GM19099 (cell line): ENCODE data around the gene SMAD6.

Experiments
- POLR2A ChIP-seq: IDR thresholded peaks from 3 replicates; pipeline ENCODE4 v1.6.1; 2011; ENCODE audit warnings: low read depth; ENCODE audit not compliant: insufficient read length; ENCODE audit errors: extremely low read depth

The SMAD6 gene

DNA sequence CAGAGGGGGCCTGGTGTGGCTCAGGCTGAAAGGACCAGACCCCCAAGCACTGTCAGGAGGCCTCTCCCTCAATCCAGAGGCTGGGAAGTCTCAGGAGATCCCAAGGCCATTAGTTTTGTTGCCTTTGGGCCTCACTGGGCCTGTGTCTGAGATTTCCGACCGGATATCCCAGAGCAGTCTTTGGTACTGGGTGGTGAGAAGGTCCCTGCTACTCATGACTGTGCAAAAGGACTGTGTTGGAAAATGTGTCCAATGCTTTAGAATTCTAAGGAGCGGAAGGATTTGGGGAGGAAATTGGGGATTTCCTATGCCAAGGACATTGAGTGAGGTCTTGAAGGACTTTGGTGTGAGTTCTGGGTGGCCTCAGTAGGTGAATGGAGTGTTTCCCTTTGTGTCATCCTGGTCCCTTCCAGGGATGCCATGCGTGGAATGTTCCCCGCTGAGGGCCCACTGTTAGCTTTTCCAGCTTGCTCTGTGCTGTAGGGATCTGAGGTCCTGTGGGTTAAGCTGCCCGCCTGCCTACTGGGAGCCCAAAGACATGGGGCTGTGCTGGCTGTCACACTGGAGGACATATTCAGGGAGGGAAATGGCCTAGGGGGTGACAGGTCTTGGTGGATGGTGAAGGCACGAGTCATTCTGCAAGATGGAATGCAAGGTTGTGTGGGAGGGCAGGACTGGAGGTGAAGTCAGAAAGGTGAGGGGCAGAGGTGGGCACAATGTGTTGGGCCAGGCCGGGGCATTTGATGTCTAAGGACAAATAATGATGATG, 16.4 kb downstream of the SMAD6 start:
- TF ChIP-seq POLR2A: no peak

DNA sequence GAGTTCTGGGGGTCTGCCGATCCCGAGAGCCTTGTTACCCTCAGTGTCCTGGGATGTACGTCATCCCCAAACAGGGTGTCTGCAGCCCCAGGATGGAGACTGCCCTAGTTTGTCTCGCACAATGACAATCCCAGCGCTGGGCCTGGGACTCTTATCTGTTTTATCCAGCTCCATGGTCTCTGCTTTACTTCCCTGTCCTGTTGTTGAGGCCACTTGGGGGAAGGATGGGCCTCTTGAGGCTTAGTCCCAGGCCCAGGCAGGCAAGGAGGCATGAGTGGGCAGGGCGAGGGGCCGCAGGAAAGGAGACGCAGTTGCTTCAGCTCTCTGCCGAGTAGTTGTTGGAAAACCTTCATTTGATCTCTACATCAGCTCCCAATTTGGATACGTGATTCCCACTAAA, 17.4 kb downstream of the SMAD6 start:
- no peak for TF ChIP-seq POLR2A

DNA sequence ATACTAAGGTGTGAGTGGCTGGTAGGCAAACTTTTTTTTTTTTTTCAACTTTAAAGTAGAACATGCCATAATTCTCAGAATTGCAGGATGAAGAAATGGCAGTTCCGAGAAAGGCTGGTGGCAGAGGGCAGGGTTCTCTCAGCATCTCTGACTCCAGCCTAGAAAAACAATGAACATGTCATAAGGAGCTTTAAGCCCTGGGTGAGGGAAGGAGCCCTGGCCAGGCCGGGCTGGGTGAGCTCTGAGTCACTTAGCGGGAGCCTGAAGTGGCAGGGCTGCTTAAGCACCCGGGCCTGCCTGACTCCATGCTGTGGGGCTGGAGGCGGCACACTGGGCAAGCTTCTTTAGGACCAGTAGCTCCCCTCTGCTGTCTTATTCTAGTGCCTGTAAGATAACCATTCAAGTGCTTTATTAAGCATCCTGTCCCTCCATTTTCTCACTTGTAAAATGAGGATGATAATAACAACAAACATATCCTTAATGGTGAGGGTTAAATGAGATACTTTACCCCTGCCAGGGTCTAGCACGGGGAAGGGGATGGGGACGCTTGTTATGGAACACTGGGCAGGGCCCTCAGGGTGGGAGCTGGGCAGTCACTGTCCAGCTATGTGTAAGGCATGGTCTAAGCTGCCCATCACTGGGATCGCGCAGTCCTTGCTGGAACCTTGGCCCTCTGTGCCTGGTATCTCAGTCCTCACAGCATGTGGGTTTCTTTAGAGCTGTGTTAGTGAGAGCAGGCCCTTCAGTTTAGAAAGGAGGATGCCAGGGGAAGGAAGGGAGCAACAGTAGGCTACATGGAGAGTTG, 18.4 kb downstream of the SMAD6 start:
- no peak for TF ChIP-seq POLR2A

DNA sequence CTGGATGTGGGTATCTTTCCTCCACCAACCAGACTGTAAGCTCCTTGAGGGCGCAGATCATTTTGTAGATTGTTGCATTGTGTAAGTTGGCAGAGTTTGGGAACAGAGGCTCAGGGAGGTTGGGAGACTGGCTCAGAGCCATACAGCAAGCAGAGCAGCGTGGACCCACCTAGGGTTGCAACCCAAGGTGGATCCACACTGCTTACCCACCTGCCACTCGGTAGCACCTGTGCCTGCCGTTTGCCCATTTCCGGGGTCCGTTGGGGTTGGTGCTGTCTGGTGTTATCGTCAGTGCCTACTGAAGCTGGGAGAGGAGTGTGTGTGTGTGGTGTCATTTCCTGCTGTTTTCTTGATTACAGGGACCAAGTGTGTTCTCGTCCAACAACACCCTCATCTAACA, 19.0 kb downstream of the SMAD6 start:
- no peak for TF ChIP-seq POLR2A

DNA sequence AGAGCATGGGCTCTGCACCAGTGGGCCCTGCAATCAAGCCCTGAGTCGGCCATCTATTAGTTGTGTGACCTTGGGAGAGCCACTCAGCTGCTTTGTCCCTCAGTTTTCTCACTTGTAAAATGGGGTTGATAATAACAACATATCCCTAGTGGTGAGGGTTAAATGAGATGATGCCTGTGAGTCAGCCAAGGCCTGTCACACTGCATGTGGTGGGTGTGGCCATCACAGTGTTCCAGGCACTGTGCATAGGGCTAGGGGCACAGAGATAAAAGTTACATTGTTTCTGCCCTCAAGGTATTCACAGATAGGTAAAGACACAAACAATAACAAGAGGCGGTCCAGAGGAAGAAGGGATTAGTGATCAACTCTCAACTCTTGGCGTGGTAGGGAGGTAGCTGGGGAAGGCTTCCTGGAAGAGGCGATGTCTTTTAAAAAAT, 19.5 kb downstream of the SMAD6 start:
- no peak for TF ChIP-seq POLR2A

DNA sequence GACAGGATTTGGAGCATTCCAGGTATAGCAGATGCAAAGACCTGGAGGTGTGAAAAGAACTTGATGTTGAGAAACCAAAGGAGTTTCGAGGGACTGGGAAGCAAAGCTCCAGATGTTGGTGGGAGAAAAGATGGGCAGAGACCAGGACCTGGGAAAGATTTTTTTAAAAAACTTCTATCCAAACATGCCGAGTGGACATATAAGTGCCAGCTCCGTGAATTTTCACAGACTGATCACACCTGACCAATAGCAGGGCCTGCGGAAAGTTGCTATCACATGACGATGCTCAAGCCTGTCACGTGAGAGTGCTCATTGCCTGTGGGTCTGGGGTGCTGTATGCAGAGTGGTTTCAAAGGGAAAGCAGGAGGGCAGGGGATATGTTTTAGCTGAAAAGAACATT, 19.9 kb downstream of the SMAD6 start:
- TF ChIP-seq POLR2A: no peak

DNA sequence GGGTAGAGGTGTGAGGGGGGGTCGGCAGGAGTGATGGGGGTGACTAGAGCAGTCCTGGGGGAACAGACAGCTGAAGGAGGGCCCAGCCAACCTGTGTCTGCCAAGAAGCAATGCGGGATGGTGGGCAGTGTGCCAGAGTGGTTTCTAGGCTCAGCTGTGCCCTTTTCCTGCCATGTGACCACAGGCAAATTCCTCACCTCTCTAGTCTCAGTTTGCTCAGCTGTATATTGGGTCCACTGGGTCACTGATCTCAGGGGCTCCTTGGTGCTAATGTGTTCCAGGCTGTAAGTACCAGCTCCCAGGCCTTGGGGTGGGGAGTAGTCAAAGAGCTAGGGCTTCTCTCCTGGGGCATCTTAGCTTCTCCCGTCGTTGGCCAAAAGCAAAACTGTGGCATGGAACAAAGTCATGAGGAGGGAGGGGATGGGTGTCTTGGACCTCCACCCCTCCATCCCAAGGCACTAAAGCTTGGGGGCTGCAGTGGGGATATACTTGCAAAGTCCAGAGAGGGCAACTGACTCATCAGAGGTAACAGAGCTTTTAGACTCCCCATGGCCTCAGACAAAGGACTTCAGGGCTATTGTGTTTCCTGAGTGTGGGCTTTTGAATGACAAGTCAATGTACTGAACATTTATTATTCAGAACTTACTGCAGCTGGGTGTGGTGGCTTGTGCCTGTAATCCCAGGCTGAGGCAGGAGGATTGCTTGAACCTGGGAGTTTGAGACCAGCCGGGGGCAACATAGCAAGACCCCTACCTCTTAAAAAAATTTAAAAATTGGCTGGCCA, 20.9 kb downstream of the SMAD6 start:
- no peak for TF ChIP-seq POLR2A

DNA sequence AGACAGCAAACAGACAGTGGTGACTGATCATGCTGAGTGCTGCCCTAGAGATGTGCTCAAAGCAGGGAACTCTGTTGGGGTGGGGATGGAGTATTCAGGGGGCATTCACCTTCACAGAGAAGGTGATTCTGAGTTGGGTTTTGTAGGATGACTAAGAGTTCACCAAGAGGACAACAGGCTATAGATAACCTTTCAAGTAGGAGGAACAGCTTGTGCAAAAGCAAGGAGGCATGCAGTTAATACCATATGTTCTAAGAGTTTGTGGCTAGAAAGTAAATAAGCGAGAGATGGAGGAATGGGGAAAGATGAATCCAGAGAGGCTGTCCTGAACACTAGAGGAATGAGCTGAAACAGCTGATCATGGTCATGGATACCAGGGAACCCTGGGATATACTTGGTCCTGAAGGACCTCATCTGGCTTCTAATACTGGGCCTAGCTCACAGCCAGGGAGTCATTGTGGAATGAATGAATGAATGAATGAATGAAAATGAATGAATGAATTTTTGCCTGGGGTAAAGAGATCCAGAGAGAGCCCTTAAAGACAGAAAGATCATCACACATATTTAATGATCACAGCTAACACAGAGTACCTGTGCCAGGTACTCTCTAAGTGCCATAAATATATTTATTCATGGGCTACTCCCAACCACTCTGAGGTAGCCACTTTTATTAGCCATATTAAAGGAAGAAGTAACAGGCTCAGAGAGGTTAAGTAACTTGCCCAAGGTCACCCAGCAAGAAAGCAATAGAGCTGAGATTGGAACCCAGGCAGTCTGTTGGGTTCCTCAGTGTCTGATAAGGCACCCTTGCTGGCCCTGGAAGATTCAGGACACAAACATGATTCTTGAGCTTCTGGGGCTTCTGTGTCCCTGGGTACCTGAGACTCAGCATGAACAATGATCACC, 22.0 kb downstream of the SMAD6 start:
- no peak for TF ChIP-seq POLR2A

DNA sequence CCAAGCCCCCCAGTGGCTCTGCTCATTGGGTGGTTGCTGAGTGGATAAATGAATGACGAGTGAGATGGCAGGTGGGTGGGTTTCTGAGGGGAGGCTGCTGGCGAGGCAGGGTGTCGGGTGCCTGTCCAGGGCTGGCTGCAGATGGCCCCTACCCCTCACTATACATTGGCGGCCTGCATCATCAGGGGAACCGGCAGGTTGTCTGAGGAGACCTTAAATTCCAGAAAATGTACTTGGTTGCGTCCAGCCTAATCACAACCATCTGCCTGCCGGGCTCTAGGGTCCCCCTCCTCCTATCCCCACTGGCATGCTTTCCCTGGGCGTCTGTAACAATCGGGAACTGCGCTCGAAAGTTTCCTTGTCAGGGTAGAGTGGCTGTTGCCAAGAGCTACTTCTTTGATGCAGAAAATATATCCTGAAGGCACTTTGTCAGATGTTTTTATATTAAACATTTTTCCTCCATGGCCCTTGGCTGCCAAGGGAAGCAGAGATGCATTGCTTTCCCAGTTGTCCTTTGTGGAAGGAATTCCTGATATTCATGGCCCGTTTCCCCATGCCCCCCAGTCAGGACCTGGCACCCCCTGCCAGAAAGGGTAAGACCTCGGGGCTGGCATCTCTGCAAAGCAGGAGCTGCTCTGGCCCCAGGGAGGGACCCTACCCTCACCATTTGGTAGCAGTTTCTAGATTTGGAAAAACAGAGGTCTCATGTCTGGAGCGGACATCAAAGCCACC, 22.9 kb downstream of the SMAD6 start:
- TF ChIP-seq POLR2A: no peak

DNA sequence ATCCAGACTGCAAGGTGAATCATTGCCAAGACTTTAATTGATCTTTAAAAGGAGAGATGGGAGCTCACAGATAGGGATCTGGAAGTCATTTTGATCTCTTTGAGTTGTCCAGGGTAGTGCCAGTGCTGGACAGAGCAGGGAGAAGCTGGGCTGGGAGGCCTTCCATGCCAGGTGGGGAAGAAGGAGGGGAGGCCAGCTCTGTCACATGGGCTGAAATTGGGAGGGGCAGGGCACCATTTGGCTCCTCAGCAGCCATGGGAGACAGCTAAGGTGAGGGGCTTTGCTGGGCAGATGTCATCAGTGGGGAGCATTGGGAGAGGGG, 23.4 kb downstream of the SMAD6 start:
- TF ChIP-seq POLR2A: no peak

DNA sequence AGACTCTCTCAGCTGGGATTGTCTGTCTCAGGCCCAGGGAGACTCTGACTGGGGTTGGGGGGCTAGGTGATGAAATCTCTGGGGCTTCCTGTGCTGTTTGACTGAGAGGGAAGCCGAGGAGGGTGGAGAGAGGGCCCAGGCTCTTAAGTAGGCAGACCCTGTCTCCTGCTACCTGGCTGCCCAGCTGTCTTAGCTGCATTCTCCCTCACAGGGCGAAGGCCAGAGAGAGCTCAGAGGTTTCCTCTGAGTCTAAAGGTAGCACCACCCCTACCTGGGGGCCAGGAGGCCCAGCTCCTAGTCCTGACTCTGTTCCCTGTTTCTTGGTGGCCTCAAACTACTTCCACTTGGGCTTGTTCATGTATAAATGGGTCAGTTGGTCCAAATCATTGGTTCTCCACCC, 24.4 kb downstream of the SMAD6 start:
- no peak for TF ChIP-seq POLR2A

DNA sequence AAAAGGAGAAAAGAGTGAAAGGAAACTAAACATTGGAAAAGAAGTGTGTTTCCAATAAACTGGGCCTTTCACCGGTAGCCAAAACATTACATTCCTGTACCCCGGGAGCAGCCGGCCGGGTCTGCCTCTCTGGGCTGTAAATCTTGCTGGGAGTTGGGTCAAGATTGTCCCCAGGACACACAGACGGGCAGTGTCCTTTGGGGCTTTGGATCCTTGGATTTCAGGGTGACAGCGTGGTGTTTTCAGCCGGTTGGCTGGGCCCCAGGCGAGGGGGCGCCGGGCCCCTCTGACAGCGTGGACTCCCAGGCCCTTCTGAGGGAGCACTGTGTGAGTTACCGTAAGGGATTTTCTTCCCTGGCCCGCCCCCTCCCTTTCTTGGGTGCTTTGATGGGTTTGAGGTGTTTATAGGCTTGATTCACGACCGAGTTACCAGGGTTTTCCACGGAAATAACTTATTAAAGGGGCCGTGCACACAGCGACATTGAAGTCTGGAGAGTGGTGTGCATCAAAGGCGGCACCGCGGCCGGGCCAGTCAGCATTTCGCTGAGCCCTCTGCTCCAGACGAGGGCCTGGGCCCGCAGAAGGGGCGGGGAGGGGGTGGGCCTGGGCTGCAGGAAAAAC, 27.4 kb downstream of the SMAD6 start:
- TF ChIP-seq POLR2A: no peak

DNA sequence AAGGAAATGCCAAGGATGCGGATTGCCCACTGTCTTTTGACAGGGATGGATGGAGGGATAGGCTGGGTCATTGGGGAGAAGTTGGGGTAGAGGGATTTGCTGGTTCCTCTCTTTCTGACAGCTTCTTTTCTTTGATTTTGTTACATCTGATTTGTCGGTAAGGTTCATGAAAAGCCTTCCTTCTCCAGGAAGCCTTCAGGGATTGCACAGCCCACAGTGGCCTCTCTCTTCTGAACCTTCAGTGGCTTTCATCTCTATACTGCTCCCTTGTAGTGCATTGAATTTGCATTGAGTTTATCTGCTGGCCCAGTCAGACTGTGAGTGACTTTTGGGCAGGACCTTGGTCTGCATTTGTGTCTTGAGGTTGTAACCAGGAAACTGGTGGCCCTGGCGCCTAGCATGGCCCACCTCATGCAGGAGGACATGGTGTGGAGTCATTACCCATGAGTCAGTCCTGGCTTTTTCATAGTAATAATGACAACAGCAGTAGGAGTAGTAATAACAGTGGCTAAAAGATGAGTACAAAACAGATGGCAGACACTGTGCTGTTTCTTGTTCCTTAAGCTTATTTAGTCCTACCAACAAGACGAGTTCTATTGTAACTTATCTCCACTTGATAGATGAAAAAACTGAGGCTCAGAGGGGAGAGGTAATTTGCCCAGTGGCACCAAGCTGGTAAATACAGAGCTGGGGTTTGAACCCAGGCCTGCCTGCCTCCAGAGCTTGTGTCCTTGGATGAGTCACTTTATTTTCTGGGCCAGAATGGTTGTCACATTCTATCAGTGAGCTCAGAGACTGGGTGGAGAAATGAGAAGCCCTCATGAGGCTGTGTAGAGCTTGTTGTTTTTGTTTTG, 28.4 kb downstream of the SMAD6 start:
- no peak for TF ChIP-seq POLR2A
